Thyroid gland (tissue), 4 donors: ENCODE data around the gene GRIN2A. TPM values are rescaled to one million over a fixed set of nuclear protein-coding genes. Genes with fewer than 3 reads are reported as not detected.

Experiments used
- DNase-seq, 2 donors: peaks; one replicate each; pipeline ENCODE4 v3.0.0-alpha.2; 2019
- H3K27ac ChIP-seq, 3 donors: fragments of 200-600 bp; sonication (generic); 1 replicate in 2 of 3; 2 replicates in 1 of 3; pipeline ENCODE4 v1.5.1; 2016 to 2019; ENCODE audit warnings: mild to moderate bottlenecking in 1 of 3, moderate library complexity in 1 of 3
- H3K27me3 ChIP-seq: fragments of 200-600 bp; sonication (generic); one replicate; pipeline ENCODE4 v1.5.1; 2019
- H3K36me3 ChIP-seq, 2 donors: fragments of 200-600 bp; sonication (generic); one replicate each; pipeline ENCODE4 v1.5.1; 2016 to 2019
- H3K4me1 ChIP-seq, 2 donors: fragments of 200-600 bp; sonication (generic); one replicate each; pipeline ENCODE4 v1.5.1; 2017 to 2019
- H3K4me3 ChIP-seq, 3 donors: fragments of 200-600 bp; sonication (generic); replicated peaks in 1 of 3; 1 replicate in 2 of 3; 2 replicates in 1 of 3; pipeline ENCODE4 v1.5.1; 2016; ENCODE audit warnings: mild to moderate bottlenecking in 1 of 3
- H3K9me3 ChIP-seq: fragments of 200-600 bp; sonication (generic); one replicate; pipeline ENCODE4 v1.5.1; 2017
- POLR2A ChIP-seq, 2 donors: fragments of 450-650 bp; IDR thresholded peaks; one replicate each; pipeline ENCODE4 v1.6.1; 2017; ENCODE audit warnings: antibody characterized with exemption in 2 of 2, mild to moderate bottlenecking in 2 of 2, moderate library complexity in 1 of 2
- WGBS, 2 donors: methylation state at CpG; one replicate each; pipeline ENCODE4 v1.1.5; 2017; 5-methylcytosine and 5-hydroxymethylcytosine counted together
- intact Hi-C: fragments of 100-400 bp; cut with DNase I; formaldehyde crosslinking; loops from one replicate; pipeline ENCODE4 v1.15.1; 2023
- total RNA-seq, 4 donors: library from RNA; depleted of rRNA; stranded (reverse); fragments of >200 nt; gene quantifications; one replicate each; pipeline ENCODE4 v1.2.3, GENCODE V29; 2016
- TF ChIP-seq, protein P1 (sequence below), 6 experiments: fragments of 200-600 bp in 3 of 6; fragments of 450-650 bp in 3 of 6; sonication (generic) in 3 of 6; IDR thresholded peaks; one replicate each; pipeline ENCODE4 v1.5.1; 2016 to 2019; ENCODE audit warnings: antibody characterized with exemption in 6 of 6, mild to moderate bottlenecking in 2 of 6, inconsistent platforms in 1 of 6, moderate library complexity in 1 of 6

Gene GRIN2A
- total RNA-seq, 4 donors from 2014 or later: 0.11 to 1.3 (median 0.53) TPM

DNA sequence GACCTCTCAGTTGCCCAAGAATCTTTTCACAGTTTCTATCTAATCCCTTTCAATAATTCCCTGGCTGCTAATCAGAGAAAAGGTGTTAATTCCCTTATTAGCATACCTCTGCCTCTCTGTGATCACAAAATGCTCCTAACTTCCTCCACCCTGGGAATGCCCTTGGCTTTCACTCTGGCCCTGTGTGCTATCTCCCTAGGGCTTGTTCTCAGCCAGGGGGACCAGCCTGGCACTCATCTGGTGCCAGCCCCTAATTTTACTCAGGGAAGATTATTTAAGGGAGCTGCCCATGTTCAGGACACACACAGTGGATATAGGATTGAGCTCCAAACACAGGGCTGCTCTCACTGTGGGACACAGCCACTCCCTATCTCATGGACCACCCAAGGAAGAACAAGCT lies 225.2 kb downstream of the GRIN2A start:
- no peak overlapping the region for H3K27ac ChIP-seq
- DNase-seq: no peak
- no peak for TF ChIP-seq POLR2A (IDR thresholded peaks at IDR 0.05)
- TF ChIP-seq, protein P1, sequence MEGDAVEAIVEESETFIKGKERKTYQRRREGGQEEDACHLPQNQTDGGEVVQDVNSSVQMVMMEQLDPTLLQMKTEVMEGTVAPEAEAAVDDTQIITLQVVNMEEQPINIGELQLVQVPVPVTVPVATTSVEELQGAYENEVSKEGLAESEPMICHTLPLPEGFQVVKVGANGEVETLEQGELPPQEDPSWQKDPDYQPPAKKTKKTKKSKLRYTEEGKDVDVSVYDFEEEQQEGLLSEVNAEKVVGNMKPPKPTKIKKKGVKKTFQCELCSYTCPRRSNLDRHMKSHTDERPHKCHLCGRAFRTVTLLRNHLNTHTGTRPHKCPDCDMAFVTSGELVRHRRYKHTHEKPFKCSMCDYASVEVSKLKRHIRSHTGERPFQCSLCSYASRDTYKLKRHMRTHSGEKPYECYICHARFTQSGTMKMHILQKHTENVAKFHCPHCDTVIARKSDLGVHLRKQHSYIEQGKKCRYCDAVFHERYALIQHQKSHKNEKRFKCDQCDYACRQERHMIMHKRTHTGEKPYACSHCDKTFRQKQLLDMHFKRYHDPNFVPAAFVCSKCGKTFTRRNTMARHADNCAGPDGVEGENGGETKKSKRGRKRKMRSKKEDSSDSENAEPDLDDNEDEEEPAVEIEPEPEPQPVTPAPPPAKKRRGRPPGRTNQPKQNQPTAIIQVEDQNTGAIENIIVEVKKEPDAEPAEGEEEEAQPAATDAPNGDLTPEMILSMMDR (IDR thresholded peaks at IDR 0.05): no peak
- no peaks in the 10 kb centered on the region for H3K36me3 ChIP-seq
- no peaks in the 10 kb centered on the region for H3K9me3 ChIP-seq
- intact Hi-C loops: no loop called here
- no peak overlapping the region for H3K4me3 ChIP-seq
- H3K27me3 ChIP-seq: no peaks in the 10 kb centered on the region
- H3K4me1 ChIP-seq: no peaks in the 10 kb centered on the region

GRCh38 chr16:9955677-9956076 lies 226.6 kb downstream of the GRIN2A start:
- no peak for TF ChIP-seq POLR2A (IDR thresholded peaks at IDR 0.05)
- TF ChIP-seq, protein P1 (IDR thresholded peaks at IDR 0.05): no peak
- intact Hi-C loops: no loop called here
- DNase-seq: no peak
- 76 to 90% methylated on average over 6 of the region's 6 CpGs for WGBS, 2 donors
- no peak overlapping the region for H3K27ac ChIP-seq
- H3K4me3 ChIP-seq: no peak overlapping the region
- H3K9me3 ChIP-seq: no peaks in the 10 kb centered on the region
- no peaks in the 10 kb centered on the region for H3K36me3 ChIP-seq
- no peaks in the 10 kb centered on the region for H3K4me1 ChIP-seq
- H3K27me3 ChIP-seq: no peaks in the 10 kb centered on the region

DNA sequence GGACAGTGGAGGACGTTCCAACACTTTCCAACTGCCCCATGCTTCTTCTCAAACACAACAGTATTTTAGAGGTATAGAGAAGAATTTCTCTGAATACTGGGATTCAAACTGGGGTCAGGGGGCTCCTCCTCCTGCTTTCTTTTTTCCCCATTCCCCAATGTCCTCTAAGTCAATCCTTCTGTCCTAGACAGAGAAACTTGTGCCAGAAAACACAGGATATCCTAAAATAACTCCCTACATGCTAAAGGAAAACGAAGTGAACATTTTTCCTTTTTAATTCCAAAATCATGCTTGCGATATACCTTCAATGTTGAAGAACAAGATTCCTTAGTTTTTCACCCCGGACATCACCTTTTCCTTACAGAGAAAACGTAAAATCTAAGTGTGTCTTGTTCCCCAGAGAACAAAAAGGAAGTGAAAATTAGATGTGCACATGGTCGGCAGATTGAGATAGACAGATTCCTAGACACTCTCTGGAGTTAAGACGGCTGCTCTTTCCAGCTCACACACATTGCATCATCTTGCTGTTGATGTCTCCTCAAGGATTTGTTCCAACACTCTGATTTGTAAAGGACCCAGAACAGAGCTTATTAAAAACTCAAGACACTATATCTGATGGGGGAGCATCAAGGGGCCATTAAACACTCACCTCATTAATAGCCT lies 228.2 kb downstream of the GRIN2A start:
- DNase-seq: no peak
- H3K4me3 ChIP-seq: no peak overlapping the region
- H3K4me1 ChIP-seq: no peaks in the 10 kb centered on the region
- no peaks in the 10 kb centered on the region for H3K36me3 ChIP-seq
- H3K27me3 ChIP-seq: no peaks in the 10 kb centered on the region
- no peak for TF ChIP-seq POLR2A (IDR thresholded peaks at IDR 0.05)
- TF ChIP-seq, protein P1 (IDR thresholded peaks at IDR 0.05): no peak
- H3K27ac ChIP-seq: no peak overlapping the region
- 55 to 56% methylated on average over 7 of the region's 7 CpGs for WGBS, 2 donors
- no peaks in the 10 kb centered on the region for H3K9me3 ChIP-seq
- intact Hi-C loops: no loop called here

DNA sequence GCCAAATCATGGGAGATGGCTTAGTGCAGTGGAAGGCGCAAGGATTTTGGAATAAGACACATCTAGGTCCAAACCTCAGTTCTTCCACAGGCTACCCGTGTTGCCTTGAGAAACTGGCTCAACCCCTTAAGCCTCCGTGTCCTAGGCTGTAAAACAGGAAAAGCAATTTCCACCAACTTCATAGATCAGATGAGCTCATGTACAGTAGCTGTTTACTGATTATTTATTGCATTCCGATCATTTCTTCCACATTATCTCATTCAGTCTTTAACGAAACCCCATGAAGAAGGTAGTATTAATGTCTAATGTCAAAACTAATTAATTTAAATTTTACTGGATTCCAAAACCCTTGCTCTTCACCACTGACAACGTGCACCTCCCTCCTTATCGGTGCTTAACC lies 231.6 kb downstream of the GRIN2A start:
- Histone ChIP-seq H3K27me3 (no peaks in the 10 kb centered on the region), H3K36me3 (no peaks in the 10 kb centered on the region)
- 78 to 87% methylated on average over 7 of the region's 7 CpGs for WGBS, 2 donors

DNA sequence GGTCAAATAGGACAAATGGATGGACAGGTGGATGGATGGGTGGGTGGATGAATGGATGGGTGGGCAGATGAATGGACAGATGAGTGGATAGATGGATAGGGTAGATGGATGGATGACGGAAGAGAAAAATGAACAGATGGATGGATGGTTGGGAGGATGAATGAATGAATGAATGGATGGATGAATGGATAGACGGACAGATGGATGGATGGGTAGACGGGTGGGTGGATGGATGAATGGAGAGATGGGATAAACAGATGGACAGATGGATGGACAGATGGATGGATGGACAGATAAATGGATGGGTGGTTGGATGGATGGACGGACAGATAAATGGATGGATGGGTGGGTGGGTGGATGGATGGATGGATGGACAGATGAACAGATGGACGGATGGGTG lies 232.8 kb downstream of the GRIN2A start:
- DNase-seq: no peak
- no peak overlapping the region for H3K4me3 ChIP-seq
- no peaks in the 10 kb centered on the region for H3K36me3 ChIP-seq
- no peak overlapping the region for H3K27ac ChIP-seq
- 89% methylated on average over 5 of the region's 5 CpGs for WGBS, 2 donors
- intact Hi-C loops: no loop called here
- TF ChIP-seq POLR2A (IDR thresholded peaks at IDR 0.05): no peak
- TF ChIP-seq, protein P1 (IDR thresholded peaks at IDR 0.05): no peak
- H3K9me3 ChIP-seq: no peaks in the 10 kb centered on the region
- no peaks in the 10 kb centered on the region for H3K27me3 ChIP-seq
- no peaks in the 10 kb centered on the region for H3K4me1 ChIP-seq

More for the DNA sequence above, 231.6 kb downstream of the GRIN2A start:
- intact Hi-C loops: no loop called here
- Histone ChIP-seq H3K4me1 (no peaks in the 10 kb centered on the region), H3K9me3 (no peaks in the 10 kb centered on the region), H3K27ac (no peak overlapping the region), H3K4me3 (no peak overlapping the region)
- TF ChIP-seq POLR2A (IDR thresholded peaks at IDR 0.05): no peak
- TF ChIP-seq, protein P1 (IDR thresholded peaks at IDR 0.05): no peak
- no peak for DNase-seq
